KMS-11 (cell line): ENCODE results near the gene KIAA0825.

Experiments used
- H2AFZ ChIP-seq: fragments of 200-600 bp; sonication (generic); 2 replicates; pipeline ENCODE4 v1.6.1; 2016; ENCODE audit warnings: antibody characterized with exemption, mixed run types, low read depth
- H3K27ac ChIP-seq: fragments of 200-600 bp; sonication (generic); 2 replicates; pipeline ENCODE4 v1.6.1; 2016; ENCODE audit warnings: mild to moderate bottlenecking, mixed run types
- H3K27me3 ChIP-seq: fragments of 200-600 bp; sonication (generic); 2 replicates; pipeline ENCODE4 v1.6.1; 2017; ENCODE audit warnings: mild to moderate bottlenecking, low read depth, mixed run types, moderate library complexity; ENCODE audit not compliant: insufficient read depth
- H3K36me3 ChIP-seq: fragments of 200-600 bp; sonication (generic); 2 replicates; pipeline ENCODE4 v1.6.1; 2017; ENCODE audit warnings: mild to moderate bottlenecking, mixed run types; ENCODE audit not compliant: insufficient read depth
- H3K4me1 ChIP-seq: fragments of 200-600 bp; sonication (generic); 2 replicates; pipeline ENCODE4 v1.6.1; 2016; ENCODE audit warnings: mild to moderate bottlenecking, low read depth, mixed run types; ENCODE audit not compliant: poor library complexity, severe bottlenecking
- H3K4me2 ChIP-seq: fragments of 200-600 bp; sonication (generic); 2 replicates; pipeline ENCODE4 v1.7.0; 2016; ENCODE audit warnings: mild to moderate bottlenecking, mixed run types
- H3K4me3 ChIP-seq: fragments of 200-600 bp; sonication (generic); IDR thresholded peaks from 2 replicates; pipeline ENCODE4 v1.6.1; 2017; ENCODE audit warnings: low read depth, low read length, mixed read lengths; ENCODE audit not compliant: insufficient read depth
- H3K79me2 ChIP-seq: fragments of 200-600 bp; sonication (generic); 2 replicates; pipeline ENCODE4 v1.6.1; 2016; ENCODE audit warnings: low read depth, mixed run types; ENCODE audit not compliant: insufficient read depth
- H3K9ac ChIP-seq: fragments of 200-600 bp; sonication (generic); 2 replicates; pipeline ENCODE4 v1.6.1; 2016; ENCODE audit warnings: mild to moderate bottlenecking, mixed run types
- H4K20me1 ChIP-seq: fragments of 200-600 bp; sonication (generic); 2 replicates; pipeline ENCODE4 v1.6.1; 2016; ENCODE audit warnings: mild to moderate bottlenecking, mixed run types; ENCODE audit not compliant: insufficient read depth
- CTCF ChIP-seq: fragments of 200-600 bp; sonication (generic); conservative IDR thresholded peaks from 2 replicates; pipeline ENCODE4 v1.6.1; 2017; ENCODE audit warnings: low read depth, mild to moderate bottlenecking, antibody characterized with exemption, low read length, moderate library complexity, mixed read lengths

KIAA0825 gene

GRCh38 chr5:94442991-94443390, 175.4 kb downstream of the KIAA0825 start:
- no peak overlapping the region for H3K4me2 ChIP-seq
- H2AFZ ChIP-seq, result no peak overlapping the region
- H3K27me3 ChIP-seq, result no peaks in the 10 kb centered on the region
- H3K36me3 ChIP-seq, result no peaks in the 10 kb centered on the region
- H4K20me1 ChIP-seq, result no peaks in the 10 kb centered on the region
- no peak for TF ChIP-seq CTCF
- H3K79me2 ChIP-seq, result no peaks in the 10 kb centered on the region
- no peak overlapping the region for H3K4me3 ChIP-seq
- H3K27ac ChIP-seq, result no peak overlapping the region
- H3K9ac ChIP-seq, result no peak overlapping the region
- H3K4me1 ChIP-seq, result no peaks in the 10 kb centered on the region

- Histone ChIP-seq H3K36me3 (no peaks in the 10 kb centered on the region), H3K9ac (no peak overlapping the region), H3K27me3 (no peaks in the 10 kb centered on the region), H4K20me1 (no peaks in the 10 kb centered on the region), H2AFZ (no peak overlapping the region), H3K4me3 (no peak overlapping the region), H3K79me2 (no peaks in the 10 kb centered on the region), H3K27ac (no peak overlapping the region), H3K4me1 (no peaks in the 10 kb centered on the region), H3K4me2 (no peak overlapping the region)
- no peak for TF ChIP-seq CTCF
Observed at GRCh38 chr5:94442076-94442475, 176.3 kb downstream of the KIAA0825 start.

GRCh38 chr5:94440015-94440414, 178.4 kb downstream of the KIAA0825 start:
- Histone ChIP-seq H3K4me3 (no peak overlapping the region), H3K4me1 (no peaks in the 10 kb centered on the region), H3K9ac (no peak overlapping the region), H4K20me1 (no peaks in the 10 kb centered on the region), H3K36me3 (no peaks in the 10 kb centered on the region), H3K79me2 (no peaks in the 10 kb centered on the region), H3K27me3 (no peaks in the 10 kb centered on the region), H3K4me2 (no peak overlapping the region), H2AFZ (no peak overlapping the region), H3K27ac (no peak overlapping the region)
- no peak for TF ChIP-seq CTCF

GRCh38 chr5:94433397-94434163, 184.8 kb downstream of the KIAA0825 start:
- no peaks in the 10 kb centered on the region for H3K27me3 ChIP-seq
- H3K4me1 ChIP-seq, result no peaks in the 10 kb centered on the region
- no peaks in the 10 kb centered on the region for H3K36me3 ChIP-seq
- H3K9ac ChIP-seq, result no peak overlapping the region
- H4K20me1 ChIP-seq, result no peaks in the 10 kb centered on the region
- H3K4me2 ChIP-seq, result no peak overlapping the region
- no peak overlapping the region for H3K4me3 ChIP-seq
- TF ChIP-seq CTCF, result no peak
- H2AFZ ChIP-seq, result no peak overlapping the region
- no peak overlapping the region for H3K27ac ChIP-seq
- H3K79me2 ChIP-seq, result no peaks in the 10 kb centered on the region
